K562 (cell line): ENCODE data around the gene ATP7B. TPM values are rescaled to one million over a fixed set of nuclear protein-coding genes. Genes with fewer than 3 reads are reported as not detected.
A peak's percentile ranks its signal among the peaks of the same experiment; 100 is the strongest.

Source experiments
- CBFA2T3 ChIP-seq: fragments of 450-650 bp; IDR thresholded peaks from 2 replicates; pipeline ENCODE4 v1.6.1; 2017
- CBX3 ChIP-seq, 2 experiments: IDR thresholded peaks; 1 replicate in 1 of 2; 2 replicates in 1 of 2; pipeline ENCODE4 v1.6.1; 2012; ENCODE audit warnings: inconsistent platforms in 2 of 2, low read length in 2 of 2, borderline replicate concordance in 1 of 2, control low read depth in 1 of 2
- CREM ChIP-seq: IDR thresholded peaks from 2 replicates; pipeline ENCODE4 v1.6.1; 2014; ENCODE audit warnings: antibody characterized with exemption, low read depth
- CTBP1 ChIP-seq: fragments of 450-650 bp; IDR thresholded peaks from 2 replicates; pipeline ENCODE4 v1.6.1; 2016; ENCODE audit warnings: borderline replicate concordance
- DPF2 ChIP-seq: fragments of 450-650 bp; IDR thresholded peaks from 2 replicates; pipeline ENCODE4 v1.6.1; 2016
- E2F3 ChIP-seq: fragments of 250-450 bp; sonication (Bioruptor Pico); IDR thresholded peaks from 2 replicates; pipeline ENCODE4 v1.4.0; 2020; ENCODE audit warnings: mild to moderate bottlenecking
- ETV1 ChIP-seq: fragments of 450-650 bp; conservative IDR thresholded peaks from 2 replicates; pipeline ENCODE4 v1.6.1; 2016; ENCODE audit warnings: missing genetic modification characterization, control low read depth, low read depth, missing compliant biosample characterization
- FOXM1 ChIP-seq, 2 experiments: fragments of 450-650 bp in 1 of 2; sonication (generic) in 1 of 2; formaldehyde crosslinking in 1 of 2; IDR thresholded peaks; 2 replicates each; pipeline versions ENCODE4 v1.6.1 to v1.9.0; 2017 to 2022; ENCODE audit warnings: low read depth in 2 of 2, mild to moderate bottlenecking in 2 of 2, missing genetic modification reagents in 1 of 2, moderate library complexity in 1 of 2
- KDM5B ChIP-seq: fragments of 200-600 bp; sonication (generic); IDR thresholded peaks from 2 replicates; pipeline ENCODE4 v1.6.1; 2012; ENCODE audit warnings: low read depth, mild to moderate bottlenecking, moderate library complexity, low read length, control low read depth, inconsistent platforms; ENCODE audit not compliant: insufficient replicate concordance
- NBN ChIP-seq: fragments of 450-650 bp; IDR thresholded peaks from 2 replicates; pipeline ENCODE4 v1.6.1; 2016; ENCODE audit warnings: low read depth, mild to moderate bottlenecking
- NCOR1 ChIP-seq: fragments of 450-650 bp; IDR thresholded peaks from 2 replicates; pipeline ENCODE4 v1.6.1; 2016; ENCODE audit warnings: mild to moderate bottlenecking, moderate library complexity
- NONO ChIP-seq, 2 experiments: fragments of 200-400 bp in 1 of 2; fragments of 450-650 bp in 1 of 2; formaldehyde crosslinking in 1 of 2; IDR thresholded peaks; 2 replicates each; pipeline ENCODE4 v1.6.1; 2017; ENCODE audit warnings: low read depth in 2 of 2, mild to moderate bottlenecking in 2 of 2, moderate library complexity in 2 of 2, low read length in 1 of 2
- NR2C2 ChIP-seq, 2 experiments: fragments of 200-800 bp in 1 of 2; sonication (Bioruptor generic) in 1 of 2; sonication (generic) in 1 of 2; formaldehyde crosslinking in 1 of 2; IDR thresholded peaks; 2 replicates each; pipeline versions ENCODE4 v1.6.1 to v1.8.0; 2016 to 2022; ENCODE audit warnings: mild to moderate bottlenecking in 1 of 2, missing compliant biosample characterization in 1 of 2, missing genetic modification characterization in 1 of 2, missing genetic modification reagents in 1 of 2
- RCOR1 ChIP-seq, 2 experiments: IDR thresholded peaks; 2 replicates each; pipeline ENCODE4 v1.6.1; 2012; ENCODE audit warnings: low read depth in 2 of 2, low read length in 2 of 2, borderline replicate concordance in 1 of 2, improper control_type of control experiment in 1 of 2
- SMARCA4 ChIP-seq: fragments of 450-650 bp; IDR thresholded peaks from 2 replicates; pipeline ENCODE4 v1.6.1; 2016
- TEAD4 ChIP-seq, 2 experiments: sonication (generic) in 1 of 2; formaldehyde crosslinking in 1 of 2; IDR thresholded peaks; 2 replicates each; pipeline versions ENCODE4 v1.6.1 to v1.8.0; 2012 to 2022; ENCODE audit warnings: borderline replicate concordance in 1 of 2, inconsistent platforms in 1 of 2, low read length in 1 of 2, mild to moderate bottlenecking in 1 of 2, missing genetic modification reagents in 1 of 2
- ZFP36 ChIP-seq: fragments of 150-350 bp; IDR thresholded peaks from 2 replicates; pipeline ENCODE4 v1.6.1; 2018; ENCODE audit warnings: low read length, low read depth; ENCODE audit not compliant: partially characterized antibody
- ZMIZ1 ChIP-seq, 2 experiments: fragments of 150-350 bp in 1 of 2; IDR thresholded peaks; 2 replicates each; pipeline ENCODE4 v1.6.1; 2012 to 2016; ENCODE audit warnings: low read depth in 2 of 2, low read length in 2 of 2, mild to moderate bottlenecking in 1 of 2, moderate library complexity in 1 of 2
- ZNF134 ChIP-seq: fragments of 250-450 bp; sonication (Bioruptor Pico); conservative IDR thresholded peaks from 2 replicates; pipeline ENCODE4 v1.4.0; 2020
- ZNF316 ChIP-seq: fragments of 450-650 bp; IDR thresholded peaks from 2 replicates; pipeline ENCODE4 v1.6.1; 2016
- polyA plus RNA-seq, 8 experiments: library from polyadenylated mRNA; depleted of rRNA in 4 of 8; stranded (reverse) in 5 of 8; unstranded in 3 of 8; fragments of >200 nt; fragmentation: Nextera tagmentation in 2 of 8; fragmentation: Illumina TruSeq in 1 of 8; extraction: Ambion mirVana in 2 of 8; extraction: Trizol in 1 of 8; gene quantifications; 2 replicates each; pipeline versions ENCODE4 v1.2.1 to v1.2.3, GENCODE V29; 2011 to 2014; ENCODE audit warnings: inconsistent platforms in 1 of 8, missing spikeins in 1 of 8
- total RNA-seq, 7 experiments: library from RNA; depleted of rRNA in 6 of 7; stranded (reverse); fragments of >200 nt in 6 of 7; fragmentation: Illumina TruSeq in 2 of 7; extraction: Trizol in 2 of 7; gene quantifications; 2 replicates each; pipeline versions ENCODE4 v1.2.1 to v1.2.3, GENCODE V29; 2011 to 2021; ENCODE audit warnings: low replicate concordance in 1 of 7
- TF ChIP-seq, protein P1 (sequence below): fragments of 450-650 bp; formaldehyde crosslinking; IDR thresholded peaks from 2 replicates; pipeline ENCODE4 v1.4.0; 2020; ENCODE audit warnings: mild to moderate bottlenecking, moderate library complexity
- TF ChIP-seq, protein P2 (sequence below): IDR thresholded peaks from 2 replicates; pipeline ENCODE4 v1.6.1; 2012; ENCODE audit warnings: low read depth, low read length, improper control_type of control experiment, borderline replicate concordance

ATP7B gene
- total and polyA plus RNA-seq, 9 of the 15 experiments (the other 6 are each of a cell fraction or from before 2014, with no cell fraction given) = 1.1 to 20.4 (median 8.5) TPM

- TF ChIP-seq NR2C2 (CRISPR knock-in tag; IDR thresholded peaks at IDR 0.05) = no peak
- TF ChIP-seq NR2C2 (tag; IDR thresholded peaks at IDR 0.05) = peak; percentile 20; the same call in 1 of the 2 replicates
- peak; percentile 49 for TF ChIP-seq TEAD4 (IDR thresholded peaks at IDR 0.05; ENCODE audit: low read length)
- TF ChIP-seq TEAD4 (CRISPR knock-in tag; IDR thresholded peaks at IDR 0.05; ENCODE audit: borderline replicate concordance) = no peak
- TF ChIP-seq NONO (IDR thresholded peaks at IDR 0.05; ENCODE audit: low read depth in 2 of 2, low read length in 1 of 2) = no peak
- no peak for TF ChIP-seq ZNF134 (CRISPR knock-in tag)
- peak; percentile 28; the same call in 1 of the 2 replicates for TF ChIP-seq ETV1 (tag)
- TF ChIP-seq RCOR1 (IDR thresholded peaks at IDR 0.05; ENCODE audit: borderline replicate concordance in 1 of 2, low read depth in 2 of 2, low read length in 2 of 2) = peak in 1 of 2 experiments; percentile 56; a peak in 1 of 4 replicates
- peak; percentile 80 for TF ChIP-seq SMARCA4
- TF ChIP-seq ZNF316 = no peak
- TF ChIP-seq ZFP36 = peak; percentile 4
- TF ChIP-seq NBN = 0 out of 2 replicates have a peak, but pooled peaks have one; percentile 33
- TF ChIP-seq ZMIZ1 (IDR thresholded peaks at IDR 0.05; ENCODE audit: low read depth in 2 of 2, low read length in 2 of 2) = no peak
- peak; percentile 68 for TF ChIP-seq NCOR1
- TF ChIP-seq CBFA2T3 = peak; percentile 87
- peak; percentile 47; the same call in 1 of the 2 replicates for TF ChIP-seq CTBP1
- no peak for TF ChIP-seq E2F3 (CRISPR knock-in tag)
- TF ChIP-seq FOXM1 (IDR thresholded peaks at IDR 0.05; ENCODE audit: low read depth) = 0 out of 2 replicates have a peak, but pooled peaks have one; percentile 21
- no peak for TF ChIP-seq FOXM1 (CRISPR knock-in tag; IDR thresholded peaks at IDR 0.05; ENCODE audit: low read depth)
- TF ChIP-seq CBX3 (IDR thresholded peaks at IDR 0.05; ENCODE audit: borderline replicate concordance in 1 of 2, low read length in 2 of 2) = peak in 1 of 2 experiments; percentile 37; a peak in 1 of 3 replicates
- no peak for TF ChIP-seq KDM5B
- TF ChIP-seq, protein P1, sequence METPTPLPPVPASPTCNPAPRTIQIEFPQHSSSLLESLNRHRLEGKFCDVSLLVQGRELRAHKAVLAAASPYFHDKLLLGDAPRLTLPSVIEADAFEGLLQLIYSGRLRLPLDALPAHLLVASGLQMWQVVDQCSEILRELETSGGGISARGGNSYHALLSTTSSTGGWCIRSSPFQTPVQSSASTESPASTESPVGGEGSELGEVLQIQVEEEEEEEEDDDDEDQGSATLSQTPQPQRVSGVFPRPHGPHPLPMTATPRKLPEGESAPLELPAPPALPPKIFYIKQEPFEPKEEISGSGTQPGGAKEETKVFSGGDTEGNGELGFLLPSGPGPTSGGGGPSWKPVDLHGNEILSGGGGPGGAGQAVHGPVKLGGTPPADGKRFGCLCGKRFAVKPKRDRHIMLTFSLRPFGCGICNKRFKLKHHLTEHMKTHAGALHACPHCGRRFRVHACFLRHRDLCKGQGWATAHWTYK (CRISPR knock-in tag) = no peak
- TF ChIP-seq CREM = peak; percentile 73
- TF ChIP-seq DPF2 = peak; percentile 81
- TF ChIP-seq, protein P2, sequence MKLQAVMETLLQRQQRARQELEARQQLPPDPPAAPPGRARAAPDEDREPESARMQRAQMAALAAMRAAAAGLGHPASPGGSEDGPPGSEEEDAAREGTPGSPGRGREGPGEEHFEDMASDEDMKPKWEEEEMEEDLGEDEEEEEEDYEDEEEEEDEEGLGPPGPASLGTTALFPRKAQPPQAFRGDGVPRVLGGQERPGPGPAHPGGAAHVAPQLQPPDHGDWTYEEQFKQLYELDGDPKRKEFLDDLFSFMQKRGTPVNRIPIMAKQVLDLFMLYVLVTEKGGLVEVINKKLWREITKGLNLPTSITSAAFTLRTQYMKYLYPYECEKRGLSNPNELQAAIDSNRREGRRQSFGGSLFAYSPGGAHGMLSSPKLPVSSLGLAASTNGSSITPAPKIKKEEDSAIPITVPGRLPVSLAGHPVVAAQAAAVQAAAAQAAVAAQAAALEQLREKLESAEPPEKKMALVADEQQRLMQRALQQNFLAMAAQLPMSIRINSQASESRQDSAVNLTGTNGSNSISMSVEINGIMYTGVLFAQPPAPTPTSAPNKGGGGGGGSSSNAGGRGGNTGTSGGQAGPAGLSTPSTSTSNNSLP = peak; percentile 25; the same call in 1 of the 2 replicates
Observed at GRCh38 chr13:51974482-51974881, 36.8 kb downstream of the ATP7B start (continued).
